ENCODE measurements around the gene SRGN. TPM values are rescaled to one million over a fixed set of nuclear protein-coding genes. Genes with fewer than 3 reads are reported as not detected.

The SRGN gene
- total RNA-seq, 1 donor from 2014 or later = not detected

- Mint-ChIP-seq H3K9me3 (no peaks in the 10 kb centered on the region), H3K27me3 (ENCODE audit: insufficient read depth, low read depth) (no peaks in the 10 kb centered on the region), H3K36me3 (no peaks in the 10 kb centered on the region), H3K4me1 (peaks cover 4% of the 10 kb centered on the region), H3K27ac (no peak overlapping the region), H3K4me3 (no peak overlapping the region)
- Histone ChIP-seq H3K4me3 (no peak overlapping the region), H3K27ac (no peak overlapping the region), H3K9me3 (ENCODE audit: low read depth) (no peaks in the 10 kb centered on the region), H3F3A (ENCODE audit: low read depth) (no peaks in the 10 kb centered on the region), H3K4me1 (no peaks in the 10 kb centered on the region), H2AFZ (replicated peaks) (no peak overlapping the region), H3K79me2 (ENCODE audit: low read depth) (no peaks in the 10 kb centered on the region), H4K20me1 (ENCODE audit: low read depth) (no peaks in the 10 kb centered on the region), H3K36me3 (no peaks in the 10 kb centered on the region), H3K27me3 (no peaks in the 10 kb centered on the region), H3K4me2 (no peak overlapping the region), H3K9ac (no peak overlapping the region)
- no peak for DNase-seq (ENCODE audit: low spot score)
- TF ChIP-seq EZH2phosphoT487 (IDR thresholded peaks at IDR 0.05) = no peak
- TF ChIP-seq CTCF (IDR thresholded peaks at IDR 0.05) = no peak
- no peak for TF ChIP-seq EZH2 (IDR thresholded peaks at IDR 0.05)
Measured at GRCh38 chr10:69096045-69096444, 8.1 kb downstream of the SRGN start.

GRCh38 chr10:69097729-69098128 lies 9.8 kb downstream of the SRGN start:
- Histone ChIP-seq H3K79me2 (ENCODE audit: low read depth) (no peaks in the 10 kb centered on the region), H2AFZ (replicated peaks) (no peak overlapping the region), H3K4me1 (no peaks in the 10 kb centered on the region), H3K4me3 (no peak overlapping the region), H3K27ac (no peak overlapping the region), H3K4me2 (no peak overlapping the region), H4K20me1 (ENCODE audit: low read depth) (no peaks in the 10 kb centered on the region), H3K36me3 (no peaks in the 10 kb centered on the region), H3K9me3 (ENCODE audit: low read depth) (no peaks in the 10 kb centered on the region), H3K27me3 (no peaks in the 10 kb centered on the region), H3F3A (ENCODE audit: low read depth) (no peaks in the 10 kb centered on the region), H3K9ac (no peak overlapping the region)
- Mint-ChIP-seq H3K9me3 (no peaks in the 10 kb centered on the region), H3K4me1 (peaks cover 4% of the 10 kb centered on the region), H3K36me3 (no peaks in the 10 kb centered on the region), H3K27ac (no peak overlapping the region), H3K27me3 (ENCODE audit: insufficient read depth, low read depth) (no peaks in the 10 kb centered on the region), H3K4me3 (no peak overlapping the region)
- TF ChIP-seq CTCF (IDR thresholded peaks at IDR 0.05) (no peak), EZH2 (IDR thresholded peaks at IDR 0.05) (no peak), EZH2phosphoT487 (IDR thresholded peaks at IDR 0.05) (no peak)
- DNase-seq (ENCODE audit: low spot score) = no peak

- Histone ChIP-seq H2AFZ (replicated peaks) (peak overlapping the region; percentile 63), H3K9ac (no peak overlapping the region), H3K27ac (no peak overlapping the region), H3K4me3 (no peak overlapping the region), H3K79me2 (ENCODE audit: low read depth) (no peaks in the 10 kb centered on the region), H3K4me2 (no peak overlapping the region), H3K27me3 (no peaks in the 10 kb centered on the region), H3K36me3 (no peaks in the 10 kb centered on the region), H4K20me1 (ENCODE audit: low read depth) (no peaks in the 10 kb centered on the region), H3F3A (ENCODE audit: low read depth) (no peaks in the 10 kb centered on the region), H3K4me1 (no peaks in the 10 kb centered on the region), H3K9me3 (ENCODE audit: low read depth) (no peaks in the 10 kb centered on the region)
- H3K27me3 Mint-ChIP-seq (ENCODE audit: insufficient read depth, low read depth) = peaks cover 2% of the 10 kb centered on the region
- no peak for TF ChIP-seq CTCF (IDR thresholded peaks at IDR 0.05)
- TF ChIP-seq EZH2 (IDR thresholded peaks at IDR 0.05) = no peak
- no peak for TF ChIP-seq EZH2phosphoT487 (IDR thresholded peaks at IDR 0.05)
- DNase-seq (ENCODE audit: low spot score) = peak; percentile 10
- peaks cover 7% of the 10 kb centered on the region for H3K4me1 Mint-ChIP-seq
- no peaks in the 10 kb centered on the region for H3K9me3 Mint-ChIP-seq
- no peak overlapping the region for H3K27ac Mint-ChIP-seq
- H3K36me3 Mint-ChIP-seq = no peaks in the 10 kb centered on the region
- H3K4me3 Mint-ChIP-seq = no peak overlapping the region
Measured at GRCh38 chr10:69100136-69100872, 12.4 kb downstream of the SRGN start.

Data from neural progenitor cell (in vitro differentiated cells).